Activated T-cell treated with anti-CD3 and anti-CD28 coated beads for 24 hours (primary cell): ENCODE results near the gene SNAP29.
"Not testable (repeated sequence)": the region's sequence is repeated elsewhere in the genome, so short reads cannot be mapped to it uniquely, and the experiment has no call there.

Experiments used
- DNase-seq: peaks from one replicate; pipeline ENCODE4 v3.0.0-alpha.2; 2020; ENCODE audit warnings: low read depth

The SNAP29 gene

DNA sequence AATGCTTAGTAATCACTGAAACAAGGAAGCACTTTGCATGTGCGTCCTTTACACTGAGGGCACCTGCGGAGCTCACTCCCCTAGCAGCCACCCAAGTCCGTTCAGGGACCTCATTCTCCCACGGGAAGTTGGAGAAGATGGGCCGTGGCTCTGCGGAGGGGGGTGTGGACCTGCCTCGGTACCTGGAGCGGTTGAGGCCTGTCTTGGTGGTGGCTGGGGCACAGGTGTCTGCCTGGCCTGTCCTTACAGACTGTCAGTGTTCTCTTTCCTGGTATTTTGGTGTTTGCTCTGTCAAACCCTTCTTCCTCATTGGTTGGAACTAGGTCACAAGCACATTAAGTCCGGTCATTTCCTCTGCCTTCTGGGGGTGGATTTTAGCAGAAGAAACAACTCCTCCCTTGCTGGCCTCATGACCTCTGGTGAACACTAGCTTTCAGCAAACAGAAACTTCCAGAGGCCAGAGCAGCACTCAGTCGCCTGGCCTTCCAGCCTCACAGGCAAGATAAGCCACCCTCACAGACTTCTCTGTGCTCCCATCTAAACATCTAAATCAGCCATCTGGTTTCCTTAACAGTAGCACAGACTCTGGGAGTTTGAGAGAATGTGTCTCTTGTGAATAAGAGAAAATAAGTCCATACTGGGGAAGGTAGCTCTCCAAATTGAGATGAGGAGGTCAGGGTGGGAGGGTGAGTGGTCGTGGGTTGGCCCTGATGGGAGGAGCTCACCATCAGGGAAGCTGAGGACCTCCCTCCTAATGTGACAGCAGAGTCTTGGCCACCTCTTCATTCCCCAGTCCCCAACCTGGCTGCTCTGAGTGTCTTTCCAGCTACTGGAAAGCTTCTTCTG, 8.6 kb downstream of the SNAP29 start:
- no peak for DNase-seq

DNA sequence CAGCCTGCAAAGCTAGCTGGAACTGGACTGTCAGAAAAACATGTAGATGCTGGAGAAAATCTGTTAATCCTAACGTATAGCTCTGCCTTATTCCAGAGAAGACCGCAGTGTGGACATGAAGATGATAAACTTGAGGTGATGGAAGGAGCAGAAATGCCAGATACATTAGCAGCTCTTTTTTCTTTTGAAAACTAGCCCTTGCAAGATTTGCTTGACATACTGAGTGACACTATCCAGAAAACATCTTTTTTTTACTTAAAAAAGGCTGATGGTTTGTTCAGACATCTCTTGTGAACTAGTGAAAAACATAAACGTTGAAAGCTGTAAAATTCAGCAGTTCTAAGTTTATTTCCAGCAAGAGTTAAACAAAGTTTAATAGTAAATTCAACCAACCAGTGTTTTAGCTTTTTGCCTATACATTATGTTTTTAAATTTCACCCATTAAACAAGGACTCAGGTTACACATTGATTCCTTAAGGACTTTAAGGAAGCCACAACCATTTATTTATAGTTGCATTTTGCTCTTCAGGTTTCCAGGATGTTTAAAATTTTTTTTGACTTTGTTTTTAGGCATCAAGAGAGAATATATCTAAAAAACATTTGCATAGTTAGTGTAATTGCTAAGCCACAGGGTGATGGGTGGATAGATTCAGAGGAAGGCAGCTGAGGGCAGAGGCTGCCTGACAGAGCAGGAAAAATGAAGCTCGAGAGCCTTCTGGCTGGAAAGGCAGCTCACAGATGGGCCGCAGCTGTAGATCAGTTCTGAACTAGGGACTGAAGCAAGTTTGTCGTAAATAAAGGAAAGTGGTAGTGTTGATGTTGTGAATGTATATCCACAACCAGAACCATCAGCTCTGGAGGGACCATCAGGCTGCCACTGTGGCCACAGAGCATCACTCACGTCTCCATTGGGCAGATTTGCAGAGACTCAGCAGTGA, 9.5 kb downstream of the SNAP29 start:
- no peak for DNase-seq

DNA sequence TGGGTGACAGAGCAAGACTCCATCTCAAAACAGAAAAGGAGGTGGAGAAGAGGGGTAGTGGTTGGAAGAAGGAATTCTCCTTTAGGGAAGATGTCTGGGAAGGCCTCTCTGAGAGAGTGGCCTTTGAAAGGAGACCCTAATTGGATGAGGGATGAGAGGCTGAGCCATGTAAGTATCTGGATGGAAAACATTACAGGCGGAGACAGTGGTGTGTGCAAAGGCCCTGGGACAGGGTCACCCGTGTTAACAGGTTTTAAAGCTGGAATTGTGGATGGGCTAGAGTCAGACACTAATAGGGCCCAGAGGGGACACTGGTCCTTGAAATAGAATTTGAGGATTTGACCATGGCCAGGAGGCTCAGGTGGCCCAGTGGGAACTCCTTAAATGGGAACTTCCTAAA, 10.4 kb downstream of the SNAP29 start:
- DNase-seq, result no peak

GRCh38 chr22:20873214-20873613, 14.4 kb downstream of the SNAP29 start:
- DNase-seq, result no peak

- DNase-seq, result no peak
Observed at GRCh38 chr22:20875296-20875695, 16.5 kb downstream of the SNAP29 start.

DNA sequence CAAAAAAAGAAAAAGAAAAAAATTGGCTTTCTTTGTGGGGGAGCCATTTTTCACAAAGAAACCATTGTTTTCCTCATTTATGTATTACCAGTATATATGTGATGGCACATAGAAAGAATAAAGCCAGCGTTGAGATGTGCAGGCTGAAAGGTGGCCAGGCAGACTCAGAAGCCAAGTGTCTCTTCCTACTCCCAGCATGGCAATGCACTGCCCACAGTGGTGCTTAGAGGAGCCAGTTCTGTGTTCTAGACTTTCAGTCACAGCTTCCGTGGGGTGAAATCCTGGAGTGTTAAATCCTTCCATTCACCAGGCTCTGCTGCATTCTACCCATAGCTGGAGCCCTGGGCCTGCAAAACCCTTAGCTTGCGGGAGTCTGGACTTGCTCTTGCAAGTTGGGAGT, 18.9 kb downstream of the SNAP29 start:
- no peak for DNase-seq

GRCh38 chr22:20881231-20881630, 22.4 kb downstream of the SNAP29 start:
- no peak for DNase-seq

DNA sequence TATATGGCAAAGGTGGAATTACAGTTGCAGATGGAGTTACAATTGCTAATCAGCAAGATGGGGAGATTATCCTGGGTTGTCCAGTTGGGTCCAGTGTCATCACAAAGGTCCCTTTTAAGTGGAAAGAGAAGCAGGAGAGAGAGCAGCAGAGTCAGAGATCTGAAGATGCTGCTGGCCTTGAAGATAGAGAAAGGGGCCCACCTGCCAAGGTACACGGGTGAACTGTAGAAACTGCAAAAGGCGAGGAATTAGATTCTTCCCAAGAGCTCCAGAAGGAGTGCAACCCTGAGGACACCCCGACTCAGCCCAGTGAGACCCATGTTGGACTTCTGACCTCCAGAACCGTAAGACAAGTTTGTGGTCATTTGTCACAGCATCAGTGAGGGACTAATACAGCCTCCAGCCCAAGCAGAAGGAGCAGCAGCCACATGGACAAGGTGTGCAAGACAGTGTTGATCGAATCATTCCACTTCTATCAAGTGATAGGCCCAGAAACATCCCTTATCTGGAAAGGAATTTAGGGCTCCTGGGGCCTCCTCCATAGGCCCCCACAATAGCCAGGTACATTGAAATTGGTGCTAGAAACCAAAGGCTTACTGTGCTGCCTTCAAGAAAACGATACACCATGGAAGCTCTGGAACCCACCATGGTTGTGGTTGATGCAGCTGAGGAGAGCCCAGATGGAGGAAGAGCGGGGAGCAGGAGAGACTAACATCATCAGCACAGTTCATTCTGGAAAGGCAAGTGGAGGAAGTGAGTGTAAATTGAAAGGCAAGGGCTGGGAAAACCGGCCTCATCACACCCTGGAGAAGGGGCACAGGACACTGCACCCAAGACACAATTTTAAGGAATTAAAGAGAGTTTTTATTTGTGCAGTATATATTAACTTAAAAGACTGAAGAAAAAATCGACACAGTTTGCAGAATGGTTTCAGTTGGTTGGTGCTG, 23.3 kb downstream of the SNAP29 start:
- no peak for DNase-seq

DNA sequence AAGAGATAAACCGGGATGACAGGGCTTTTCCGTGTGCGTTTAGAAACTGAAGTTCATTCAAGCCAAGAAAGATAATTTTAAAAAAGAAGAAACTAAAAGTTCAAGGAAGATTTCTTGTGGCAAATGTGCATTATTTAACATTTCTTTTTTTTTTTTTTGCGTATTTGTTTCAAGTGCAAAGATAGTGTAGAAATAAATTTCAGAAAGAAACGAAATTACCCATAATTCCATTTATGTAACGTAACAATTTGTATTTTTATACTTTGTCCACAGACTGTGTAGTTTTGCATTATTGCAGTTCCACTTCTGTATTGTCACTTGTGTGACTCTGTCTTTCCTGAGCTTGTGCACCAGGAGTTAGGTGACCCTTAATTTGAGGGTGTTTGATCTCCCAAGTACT, 24.0 kb downstream of the SNAP29 start:
- DNase-seq, result no peak

DNA sequence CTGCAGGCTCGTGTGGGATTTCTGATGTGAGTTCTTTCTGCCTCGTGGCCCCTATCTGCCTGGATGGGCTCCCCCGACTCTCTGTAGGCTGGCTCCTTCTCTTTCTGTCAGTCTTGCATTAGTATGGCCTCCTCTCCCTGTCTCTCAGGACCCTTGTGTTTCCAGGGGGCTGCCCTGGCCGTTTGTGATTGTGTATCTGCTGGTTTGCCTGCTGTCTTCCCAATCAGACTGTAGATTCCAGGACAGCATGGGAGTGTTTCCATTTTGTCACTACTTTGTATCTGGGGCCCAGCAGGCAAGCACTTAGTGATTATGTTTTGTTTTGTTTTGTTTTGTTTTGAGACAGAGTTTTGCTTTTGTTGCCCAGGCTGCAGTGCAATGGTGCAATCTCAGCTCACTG, 25.6 kb downstream of the SNAP29 start:
- no peak for DNase-seq

DNA sequence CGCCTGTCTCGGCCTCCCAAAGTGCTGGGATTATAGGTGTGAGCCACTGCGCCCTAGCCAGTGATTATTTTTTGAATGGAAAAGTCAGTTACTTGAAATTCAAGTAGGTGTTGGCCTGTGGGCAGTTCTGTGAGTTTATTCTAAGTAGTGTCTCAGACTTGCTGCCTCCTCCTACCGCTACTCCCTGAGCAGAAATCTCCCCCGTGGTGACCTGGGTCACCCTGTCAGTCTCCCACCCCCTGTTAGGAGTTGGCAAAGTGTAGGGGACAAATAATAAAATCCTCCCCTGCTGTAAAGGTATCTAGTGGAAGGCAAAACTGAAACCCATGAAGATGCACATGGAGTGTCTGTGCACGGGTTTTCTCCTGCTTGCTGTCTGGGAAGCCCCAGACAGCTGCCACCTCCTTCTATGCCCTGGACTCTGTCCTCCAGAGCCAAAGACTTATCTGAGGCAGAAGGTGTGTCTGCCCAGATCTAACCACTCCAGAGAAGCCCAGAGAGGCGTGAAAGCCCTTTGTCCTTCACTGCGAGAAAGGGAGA, 26.3 kb downstream of the SNAP29 start:
- no peak for DNase-seq

DNA sequence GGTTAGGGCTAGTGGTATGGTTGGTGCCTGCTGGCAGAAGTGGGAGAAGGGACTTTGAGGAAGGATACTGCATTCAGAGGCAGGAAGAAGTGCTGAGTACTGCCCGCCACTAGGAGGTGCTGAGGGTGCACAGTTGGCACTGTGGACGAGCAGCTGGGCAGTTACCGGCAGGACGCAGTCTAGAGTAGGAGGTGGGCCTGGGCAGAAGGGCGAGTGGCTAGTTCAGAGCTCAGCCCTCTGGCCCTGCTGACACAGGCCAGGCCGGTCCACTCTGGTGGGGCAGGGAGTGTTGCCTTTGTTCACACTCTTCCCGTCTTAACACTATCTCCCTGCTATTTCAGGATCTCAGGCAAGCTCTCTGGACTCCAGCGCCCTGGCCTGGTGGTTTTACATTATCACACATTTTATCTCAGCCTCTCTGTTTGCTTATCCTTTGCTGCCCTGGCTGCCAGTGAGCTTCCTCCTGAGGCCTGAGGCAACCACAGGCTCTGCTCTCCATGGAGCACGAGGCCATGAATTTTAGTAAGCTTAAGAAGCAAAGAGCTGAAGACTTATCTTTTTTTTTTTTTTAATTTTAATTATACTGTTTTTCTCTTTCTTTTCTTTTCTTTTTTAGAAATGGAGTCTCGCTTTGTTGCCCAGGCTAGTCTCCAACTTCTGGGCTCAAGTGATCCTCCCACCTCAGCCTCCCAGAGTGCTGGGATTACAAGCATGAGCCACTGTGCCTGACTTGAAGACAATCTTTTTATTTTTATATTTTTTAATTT, 26.9 kb downstream of the SNAP29 start:
- peak; percentile 7 for DNase-seq

DNA sequence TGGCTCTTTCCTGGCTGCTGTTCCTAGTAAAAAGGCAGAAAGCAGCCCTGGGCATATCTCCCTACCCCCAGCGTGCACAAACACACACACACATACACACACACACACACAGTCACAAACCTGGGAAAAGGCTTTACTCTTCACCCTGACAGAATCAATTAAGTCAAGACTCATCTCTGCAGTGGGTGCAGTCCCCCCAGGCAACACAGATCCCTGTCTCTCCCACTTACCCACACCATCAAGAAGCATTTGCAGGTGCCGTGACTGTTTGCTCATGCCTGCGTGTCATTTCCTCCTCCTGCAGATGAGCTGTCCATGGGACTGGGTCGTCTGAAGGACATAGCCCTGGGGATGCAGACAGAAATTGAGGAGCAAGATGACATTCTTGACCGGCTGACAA, 28.6 kb downstream of the SNAP29 start:
- no peak for DNase-seq

GRCh38 chr22:20889025-20889704, 30.4 kb downstream of the SNAP29 start:
- no peak for DNase-seq

DNA sequence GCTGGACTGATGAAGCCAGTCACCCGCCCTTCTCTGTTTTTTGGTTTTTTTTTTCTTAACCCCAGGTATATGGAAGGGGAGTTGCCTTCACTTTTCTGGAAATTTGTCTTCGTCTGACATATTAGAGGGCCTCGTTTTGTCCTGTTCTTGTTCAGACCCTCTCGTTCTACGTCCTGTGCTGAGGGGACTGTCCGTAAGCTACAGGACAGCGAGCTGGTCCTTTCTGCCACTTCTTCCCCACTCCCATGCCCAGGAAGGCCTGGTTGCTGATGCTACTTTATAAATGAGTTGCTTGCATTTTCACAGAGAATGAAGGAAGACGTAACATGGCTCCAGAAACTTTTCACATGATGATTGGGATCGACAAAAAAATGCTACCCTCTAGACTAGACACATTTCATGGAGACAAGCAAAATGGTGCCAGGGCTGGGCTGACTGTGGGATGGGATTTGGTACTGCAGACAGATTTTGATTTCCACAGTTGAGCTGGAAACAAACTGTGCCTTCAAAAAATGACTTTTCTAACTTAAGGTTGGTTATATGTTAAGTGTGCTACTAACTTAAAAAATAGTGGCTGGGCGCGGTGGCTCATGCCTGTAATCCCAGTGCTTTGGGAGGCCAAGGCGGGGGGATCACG, 31.2 kb downstream of the SNAP29 start:
- no peak for DNase-seq

GRCh38 chr22:20890975-20891374, 32.2 kb downstream of the SNAP29 start:
- DNase-seq, result no peak

- DNase-seq, result not testable (repeated sequence)
Observed at GRCh38 chr22:20897737-20898136, 38.9 kb downstream of the SNAP29 start.

- DNase-seq, result no peak
Observed at GRCh38 chr22:20899827-20900423, 41.1 kb downstream of the SNAP29 start.
